GM12873 (cell line): ENCODE measurements around the gene TMEM89.
A peak's percentile ranks its signal among the peaks of the same experiment; 100 is the strongest.

Source experiments
- CTCF ChIP-seq: IDR thresholded peaks from 2 replicates; pipeline ENCODE4 v1.5.1; 2012; ENCODE audit warnings: low read depth, mild to moderate bottlenecking, moderate library complexity, low read length, control low read depth; ENCODE audit not compliant: insufficient read depth; ENCODE audit errors: missing control alignments

The TMEM89 gene

GRCh38 chr3:48621461-48621869, at the start of gene TMEM89:
TMEM89 (minus strand) TSS chr3:48621769; CDS start chr3:48621756, 13 bp downstream.
- no peak for TF ChIP-seq CTCF

- no peak for TF ChIP-seq CTCF
Measured at GRCh38 chr3:48664929-48665328, 43.4 kb upstream of the TMEM89 start.

- TF ChIP-seq CTCF = no peak
Measured at GRCh38 chr3:48664313-48664644, 42.7 kb upstream of the TMEM89 start.

- TF ChIP-seq CTCF = peak; percentile 92
Measured at GRCh38 chr3:48663489-48664312, 42.1 kb upstream of the TMEM89 start.

GRCh38 chr3:48662753-48663488, 41.4 kb upstream of the TMEM89 start, which contains the start of gene CELSR3:
CELSR3 (minus strand) TSS chr3:48662886; CDS start chr3:48662634, 252 bp downstream.
- TF ChIP-seq CTCF = no peak

GRCh38 chr3:48662145-48662752, 40.7 kb upstream of the TMEM89 start:
- TF ChIP-seq CTCF = no peak
